ENCODE results near the gene PLIN3. TPM values are rescaled to one million over a fixed set of nuclear protein-coding genes. Genes with fewer than 3 reads are reported as not detected.

Gene PLIN3
- total and polyA plus RNA-seq, 9 of the 15 experiments (the other 6 are each of a cell fraction or from before 2014, with no cell fraction given), result 7.5 to 75.6 (median 43.1) TPM

- ChIA-PET POLR2A (no interaction called here), CTCF (ENCODE audit: low intra/inter-chr PET ratio) (interaction anchor here (1.5 kb wide), 1 partner anchor 64 kb away, joined by 8 read pairs; no protein-coding TSS in a partner anchor)
- Histone ChIP-seq H3K27me3 (ENCODE audit: control insufficient read depth in 2 of 2, insufficient read depth in 2 of 2, low read length in 2 of 2) (no peaks in the 10 kb centered on the region), H3K4me1 (replicated peaks in 1 of 2; ENCODE audit: control insufficient read depth in 2 of 2, insufficient read depth in 2 of 2, low read length in 2 of 2) (peaks cover 6 to 31% of the 10 kb centered on the region in 2 experiments; a peak in 4 of 5 replicates), H3K27ac (ENCODE audit: extremely low read depth, low read depth, low read length) (no peak overlapping the region), H2AFZ (ENCODE audit: low read depth, low read length) (no peak overlapping the region), H3K4me3 (no peak overlapping the region), H3K9me1 (ENCODE audit: control insufficient read depth, insufficient read depth, low read length) (no peaks in the 10 kb centered on the region), H3K9me3 (replicated peaks; ENCODE audit: control insufficient read depth, insufficient read depth, low read depth, low read length) (no peaks in the 10 kb centered on the region), H3K79me2 (ENCODE audit: control insufficient read depth, insufficient read depth, low read length) (no peaks in the 10 kb centered on the region), H3K9ac (ENCODE audit: insufficient read depth in 1 of 2, low read depth in 2 of 2, low read length in 2 of 2) (no peak overlapping the region), H3K36me3 (ENCODE audit: control insufficient read depth, insufficient read depth, low read length) (no peaks in the 10 kb centered on the region), H4K20me1 (replicated peaks; ENCODE audit: control insufficient read depth, insufficient read depth, low read length) (no peaks in the 10 kb centered on the region), H3K4me2 (ENCODE audit: insufficient read depth, low read length) (no peak overlapping the region)
- no TSS peak for BruUV-seq (replicated peaks)
- 73% methylated on average over 2 of the region's 3 CpGs for WGBS (ENCODE audit: insufficient coverage, low coverage, missing lambda C conversion rate)
- intact Hi-C loops (cut with micrococcal nuclease) (no loop called here), in situ Hi-C loops (cut with MboI) (no loop called here)
- FAIRE-seq (no peak), DNase-seq (ENCODE audit: extremely low read depth in 1 of 4, low spot score in 3 of 4) (peak in 2 of 4 experiments; percentile 3 to 4), ATAC-seq (no peak)
- TF ChIP-seq SMARCA5 (IDR thresholded peaks at IDR 0.05), result peak; percentile 93
- TF ChIP-seq ZNF121 (CRISPR knock-in tag; conservative IDR thresholded peaks at IDR 0.05), result peak; percentile 41; the same call in 1 of the 2 replicates
- TF ChIP-seq RBM25 (IDR thresholded peaks at IDR 0.05; ENCODE audit: low read depth, low read length, severe bottlenecking), result peak; percentile 95
- no peak for TF ChIP-seq ZNF668 (CRISPR knock-in tag; IDR thresholded peaks at IDR 0.05)
- no peak for TF ChIP-seq TCFL5 (CRISPR knock-in tag; conservative IDR thresholded peaks at IDR 0.05)
- no peak for TF ChIP-seq POLR2B (IDR thresholded peaks at IDR 0.05; ENCODE audit: low read depth, partially characterized antibody)
- TF ChIP-seq RCOR1 (IDR thresholded peaks at IDR 0.05; ENCODE audit: borderline replicate concordance in 1 of 2, low read depth in 2 of 2, low read length in 2 of 2), result no peak
- TF ChIP-seq HDAC1 (IDR thresholded peaks at IDR 0.05), result peak in 1 of 2 experiments; percentile 28; a peak in 1 of 4 replicates
- TF ChIP-seq ZFP36 (IDR thresholded peaks at IDR 0.05; ENCODE audit: low read depth, low read length, partially characterized antibody), result peak; percentile 96
- TF ChIP-seq RHOXF2B (CRISPR knock-in tag; conservative IDR thresholded peaks at IDR 0.05), result no peak
- TF ChIP-seq WHSC1 (IDR thresholded peaks at IDR 0.05; ENCODE audit: low read length), result no peak
- TF ChIP-seq HDGF (IDR thresholded peaks at IDR 0.05), result 0 out of 2 replicates have a peak, but pooled peaks have one; percentile 30
- peak; percentile 29 for TF ChIP-seq PHF20 (IDR thresholded peaks at IDR 0.05; ENCODE audit: partially characterized antibody)
- TF ChIP-seq ZNF24 (IDR thresholded peaks at IDR 0.05), result peak; percentile 28; the same call in 1 of the 2 replicates
- no peak for TF ChIP-seq MAX (CRISPR knock-in tag; IDR thresholded peaks at IDR 0.05)
- peak; percentile 81 for TF ChIP-seq ADNP (tag; IDR thresholded peaks at IDR 0.05)
- TF ChIP-seq THRAP3 (IDR thresholded peaks at IDR 0.05; ENCODE audit: borderline replicate concordance), result no peak
- no peak for TF ChIP-seq ZC3H4 (CRISPR knock-in tag; IDR thresholded peaks at IDR 0.05; ENCODE audit: borderline replicate concordance)
- TF ChIP-seq ZNF507 (tag; conservative IDR thresholded peaks at IDR 0.05), result no peak
- no peak for TF ChIP-seq RBM14 (IDR thresholded peaks at IDR 0.05; ENCODE audit: borderline replicate concordance, insufficient read depth, low read depth, low read length)
- TF ChIP-seq ZNF253 (CRISPR knock-in tag; conservative IDR thresholded peaks at IDR 0.05), result no peak
- no peak for TF ChIP-seq HINFP (tag; conservative IDR thresholded peaks at IDR 0.05; ENCODE audit: low read depth)
- no peak for TF ChIP-seq RB1 (IDR thresholded peaks at IDR 0.05; ENCODE audit: low read depth)
- peak; percentile 97 for TF ChIP-seq BCOR (IDR thresholded peaks at IDR 0.05)
- peak; percentile 94 for TF ChIP-seq PTBP1 (IDR thresholded peaks at IDR 0.05; ENCODE audit: low read depth, low read length)
- TF ChIP-seq KDM1A (IDR thresholded peaks at IDR 0.05), result peak; percentile 80 to 88
- TF ChIP-seq HDAC2 (IDR thresholded peaks at IDR 0.05), result peak; percentile 70; the same call in 1 of the 2 replicates
These were observed 6.5 kb upstream of the PLIN3 start for GRCh38 chr19:4873930-4874329.

All from K562 (cell line).